Neural cell (in vitro differentiated cells): Measurements from ENCODE around the gene CNOT9.

Experiments
- EP300 ChIP-seq: fragments of 450-650 bp; conservative IDR thresholded peaks from 2 replicates; pipeline ENCODE4 v1.6.1; 2014; ENCODE audit warnings: antibody characterized with exemption, mild to moderate bottlenecking, moderate library complexity; ENCODE audit not compliant: poor library complexity, severe bottlenecking
- EZH2 ChIP-seq: fragments of 200-600, 300-800 bp; shearing (Covaris generic), sonication (generic); IDR thresholded peaks from 2 replicates; pipeline ENCODE4 v1.6.1; 2014; ENCODE audit warnings: antibody characterized with exemption, low read length, borderline replicate concordance, mild to moderate bottlenecking; ENCODE audit not compliant: insufficient read depth, poor library complexity, severe bottlenecking
- POLR2AphosphoS5 ChIP-seq: IDR thresholded peaks from 2 replicates; pipeline ENCODE4 v1.6.1; 2012
- TF ChIP-seq, protein P1 (sequence below): fragments of 450-650 bp; IDR thresholded peaks from 2 replicates; pipeline ENCODE4 v1.5.1; 2014; ENCODE audit warnings: antibody characterized with exemption, mild to moderate bottlenecking, moderate library complexity; ENCODE audit not compliant: poor library complexity, severe bottlenecking

DNA sequence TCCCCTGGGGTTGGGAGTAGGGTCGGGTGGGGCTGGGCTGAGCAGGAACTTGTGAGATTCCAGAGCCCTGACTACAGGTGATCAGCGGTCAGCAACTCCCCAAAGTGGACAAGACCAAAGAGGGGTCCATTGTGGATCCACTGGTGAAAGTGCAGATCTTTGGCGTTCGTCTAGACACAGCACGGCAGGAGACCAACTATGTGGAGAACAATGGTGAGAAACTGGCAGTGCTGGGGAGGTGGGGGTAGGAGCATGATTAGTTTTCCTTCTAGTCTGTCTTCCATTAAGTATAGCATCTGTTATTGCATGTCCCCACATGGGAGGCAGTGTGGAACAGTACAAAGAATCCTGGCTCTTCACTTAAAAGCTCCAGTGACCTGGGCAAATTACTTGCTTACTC is 67.1 kb downstream of the CNOT9 start:
- TF ChIP-seq POLR2AphosphoS5: no peak
- TF ChIP-seq EP300: no peak
- TF ChIP-seq EZH2: no peak
- TF ChIP-seq, protein P1, sequence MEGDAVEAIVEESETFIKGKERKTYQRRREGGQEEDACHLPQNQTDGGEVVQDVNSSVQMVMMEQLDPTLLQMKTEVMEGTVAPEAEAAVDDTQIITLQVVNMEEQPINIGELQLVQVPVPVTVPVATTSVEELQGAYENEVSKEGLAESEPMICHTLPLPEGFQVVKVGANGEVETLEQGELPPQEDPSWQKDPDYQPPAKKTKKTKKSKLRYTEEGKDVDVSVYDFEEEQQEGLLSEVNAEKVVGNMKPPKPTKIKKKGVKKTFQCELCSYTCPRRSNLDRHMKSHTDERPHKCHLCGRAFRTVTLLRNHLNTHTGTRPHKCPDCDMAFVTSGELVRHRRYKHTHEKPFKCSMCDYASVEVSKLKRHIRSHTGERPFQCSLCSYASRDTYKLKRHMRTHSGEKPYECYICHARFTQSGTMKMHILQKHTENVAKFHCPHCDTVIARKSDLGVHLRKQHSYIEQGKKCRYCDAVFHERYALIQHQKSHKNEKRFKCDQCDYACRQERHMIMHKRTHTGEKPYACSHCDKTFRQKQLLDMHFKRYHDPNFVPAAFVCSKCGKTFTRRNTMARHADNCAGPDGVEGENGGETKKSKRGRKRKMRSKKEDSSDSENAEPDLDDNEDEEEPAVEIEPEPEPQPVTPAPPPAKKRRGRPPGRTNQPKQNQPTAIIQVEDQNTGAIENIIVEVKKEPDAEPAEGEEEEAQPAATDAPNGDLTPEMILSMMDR: no peak
